AG20443 (cell line): ENCODE results near the gene LENG9.
"Not testable (repeated sequence)": the region's sequence is repeated elsewhere in the genome, so short reads cannot be mapped to it uniquely, and the experiment has no call there.

Experiments
- DNase-seq: peaks from one replicate; pipeline ENCODE4 v3.0.0; 2012; ENCODE audit warnings: low spot score, mixed read lengths

Gene LENG9

DNA sequence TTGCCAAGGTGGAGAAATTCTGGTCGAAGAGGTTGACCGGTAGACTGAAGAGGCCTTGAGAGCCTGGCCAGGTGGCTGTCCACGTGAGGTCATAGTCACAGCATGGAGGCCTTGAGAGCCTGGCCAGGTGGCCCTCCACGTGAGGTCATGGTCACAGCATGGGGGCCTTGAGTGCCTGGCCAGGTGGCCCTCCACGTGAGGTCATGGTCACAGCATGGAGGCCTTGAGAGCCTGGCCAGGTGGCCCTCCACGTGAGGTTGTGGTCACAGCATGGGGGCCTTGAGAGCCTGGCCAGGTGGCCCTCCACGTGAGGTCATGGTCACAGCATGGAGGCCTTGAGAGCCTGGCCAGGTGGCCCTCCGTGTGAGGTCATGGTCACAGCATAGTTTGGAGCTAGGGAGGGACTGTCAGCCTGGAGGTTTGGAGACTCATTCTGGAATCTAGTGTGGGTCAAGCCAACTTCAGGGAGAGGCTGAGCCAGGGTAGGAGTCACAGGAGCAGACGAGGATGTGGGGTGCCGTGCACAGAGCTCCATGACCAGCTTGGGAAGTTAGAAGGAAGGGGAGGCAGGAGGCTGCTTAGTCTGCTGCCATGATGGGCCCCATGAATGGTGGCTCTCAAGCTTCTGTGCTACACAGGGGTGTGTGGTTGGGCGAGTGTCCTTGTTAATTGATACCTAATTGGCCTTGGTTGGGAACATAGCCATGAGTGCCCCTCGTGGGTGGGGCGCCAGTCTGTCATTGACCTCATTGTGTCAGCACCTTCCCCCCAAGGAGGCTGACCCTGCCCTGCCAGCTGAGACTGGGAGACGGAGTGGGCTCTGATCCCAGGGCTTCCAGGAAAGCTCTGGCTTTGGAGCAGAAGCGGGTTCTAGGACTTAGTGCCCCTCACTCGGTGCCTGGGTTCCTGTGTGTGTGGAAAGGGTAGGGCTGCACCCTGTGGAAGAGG is 4.0 kb downstream of the LENG9 start:
- DNase-seq: no peak

DNA sequence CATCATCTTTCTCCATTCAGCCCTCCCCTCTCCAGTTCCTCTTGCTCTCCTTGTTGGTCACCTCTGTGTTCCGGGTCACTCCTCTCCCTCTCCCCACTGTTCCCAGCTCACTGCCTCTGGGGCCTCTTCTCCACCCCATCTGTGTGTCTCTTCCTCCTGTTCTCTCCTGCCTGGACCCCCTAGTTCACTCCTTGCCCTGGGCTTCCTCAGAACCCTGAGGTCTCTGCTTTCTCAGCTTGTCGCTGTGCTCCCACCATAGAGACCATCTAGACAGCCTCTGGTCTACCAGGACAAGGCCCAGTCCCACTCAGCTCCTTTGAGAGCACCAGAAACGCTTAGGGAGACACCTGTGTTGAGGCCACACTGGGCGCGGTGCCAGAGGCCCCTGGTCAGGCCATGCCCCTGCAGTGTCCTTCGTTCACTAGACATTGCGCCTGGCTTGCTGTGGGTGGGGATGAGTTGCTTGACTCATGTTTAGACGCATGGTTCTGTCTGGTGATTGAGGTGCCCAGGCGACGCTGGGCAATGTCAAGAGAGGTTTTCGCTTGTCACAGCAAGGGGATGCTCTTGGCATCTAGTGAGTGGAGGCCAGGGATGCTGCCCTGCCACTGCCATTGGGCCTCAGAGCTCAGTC is 4.8 kb downstream of the LENG9 start:
- DNase-seq: no peak

- DNase-seq: no peak
Measured at GRCh38 chr19:54457773-54458647, 5.6 kb downstream of the LENG9 start.

- DNase-seq: no peak
Measured at GRCh38 chr19:54456423-54457373, 6.9 kb downstream of the LENG9 start.

- DNase-seq: no peak
Measured at GRCh38 chr19:54455786-54456422, 7.7 kb downstream of the LENG9 start.

DNA sequence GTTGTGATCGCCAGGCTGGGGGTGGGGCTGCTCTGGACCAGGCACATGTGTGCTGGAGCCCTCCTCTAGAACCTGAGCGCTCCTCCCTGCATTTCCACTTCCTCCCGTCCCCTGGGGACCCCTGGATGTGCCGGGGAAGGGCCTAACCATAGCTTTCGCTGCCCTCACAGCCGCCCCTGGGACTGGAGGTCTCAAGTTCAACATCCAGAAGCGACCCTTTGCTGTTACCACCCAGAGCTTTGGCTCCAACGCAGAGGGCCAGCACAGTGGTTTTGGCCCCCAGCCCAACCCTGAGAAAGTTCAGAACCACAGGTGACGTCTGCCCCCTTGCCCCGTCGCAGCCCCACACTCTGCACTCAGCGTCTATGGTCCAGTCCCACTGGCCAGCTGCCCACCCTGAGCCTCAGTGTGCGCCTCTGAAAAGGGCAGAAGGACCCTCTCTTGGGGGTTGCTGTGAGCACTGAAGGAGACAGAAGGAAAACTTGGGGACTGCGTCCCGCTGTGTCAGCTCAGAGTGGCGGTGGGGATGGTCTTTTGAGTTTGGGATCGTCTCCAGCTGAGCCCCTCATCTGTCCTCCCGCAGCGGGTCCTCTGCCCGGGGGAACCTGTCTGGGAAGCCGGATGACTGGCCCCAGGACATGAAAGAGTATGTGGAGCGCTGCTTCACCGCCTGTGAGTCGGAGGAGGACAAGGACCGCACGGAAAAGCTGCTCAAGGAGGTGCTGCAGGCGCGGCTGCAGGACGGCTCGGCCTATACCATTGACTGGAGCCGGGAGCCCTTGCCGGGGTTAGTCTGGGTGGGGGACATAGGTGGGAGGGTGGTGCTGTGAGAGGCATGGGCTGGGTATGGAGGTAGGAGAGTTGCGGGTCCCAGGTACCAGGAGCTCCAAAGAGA is 8.6 kb downstream of the LENG9 start:
- no peak for DNase-seq

DNA sequence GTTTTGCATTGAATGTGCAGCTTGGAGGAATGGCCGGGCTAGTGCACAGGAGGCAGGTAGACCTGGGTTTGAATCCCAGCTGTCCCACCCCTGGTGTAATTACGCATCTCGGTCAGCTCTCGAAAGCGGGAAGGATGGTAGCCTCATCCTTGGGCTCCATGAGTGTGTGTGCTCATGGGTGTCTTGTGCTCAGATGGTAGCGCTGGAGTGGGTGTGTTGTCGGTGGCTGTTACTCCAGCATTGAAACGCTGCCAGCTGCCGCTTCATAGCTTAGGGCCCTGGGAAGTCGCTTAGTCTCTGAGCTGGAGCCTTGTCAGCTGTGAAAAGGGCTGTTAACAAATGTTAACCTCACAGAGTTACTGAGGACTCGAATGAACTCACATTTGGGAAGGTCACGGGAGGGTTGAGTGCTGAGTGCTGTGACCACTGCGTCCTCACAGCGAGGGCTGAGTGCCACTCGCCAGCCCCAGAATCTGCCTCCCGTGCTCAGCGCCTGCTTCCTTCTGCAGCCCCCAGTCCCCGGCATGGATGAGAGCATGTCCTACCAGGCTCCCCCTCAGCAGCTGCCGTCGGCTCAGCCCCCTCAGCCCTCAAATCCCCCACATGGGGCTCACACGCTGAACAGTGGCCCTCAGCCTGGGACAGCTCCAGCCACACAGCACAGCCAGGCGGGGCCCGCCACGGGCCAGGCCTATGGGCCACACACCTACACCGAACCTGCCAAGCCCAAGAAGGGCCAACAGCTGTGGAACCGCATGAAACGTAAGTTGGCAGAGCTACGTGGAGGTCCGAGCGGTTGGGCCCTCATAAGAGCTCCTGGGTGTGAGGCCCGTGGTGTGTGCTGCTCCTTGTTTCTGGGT is 9.4 kb downstream of the LENG9 start:
- no peak for DNase-seq

GRCh38 chr19:54452626-54453025 is 11.0 kb downstream of the LENG9 start:
- DNase-seq: no peak

DNA sequence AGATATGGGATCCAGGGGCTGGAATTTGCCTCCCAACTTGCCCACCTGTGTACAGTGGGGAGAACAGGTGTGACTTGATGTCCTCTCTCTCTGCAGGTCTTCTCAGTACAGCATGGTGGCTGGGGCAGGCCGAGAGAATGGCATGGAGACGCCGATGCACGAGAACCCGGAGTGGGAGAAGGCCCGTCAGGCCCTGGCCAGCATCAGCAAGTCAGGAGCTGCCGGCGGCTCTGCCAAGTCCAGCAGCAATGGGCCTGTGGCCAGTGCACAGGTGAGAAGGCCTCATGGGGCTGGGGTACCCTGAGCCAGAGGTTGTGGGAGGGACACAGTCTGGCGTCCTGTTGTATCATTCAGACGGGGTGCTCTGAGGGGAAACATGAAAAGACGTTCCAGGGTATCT is 11.6 kb downstream of the LENG9 start:
- no peak for DNase-seq

DNA sequence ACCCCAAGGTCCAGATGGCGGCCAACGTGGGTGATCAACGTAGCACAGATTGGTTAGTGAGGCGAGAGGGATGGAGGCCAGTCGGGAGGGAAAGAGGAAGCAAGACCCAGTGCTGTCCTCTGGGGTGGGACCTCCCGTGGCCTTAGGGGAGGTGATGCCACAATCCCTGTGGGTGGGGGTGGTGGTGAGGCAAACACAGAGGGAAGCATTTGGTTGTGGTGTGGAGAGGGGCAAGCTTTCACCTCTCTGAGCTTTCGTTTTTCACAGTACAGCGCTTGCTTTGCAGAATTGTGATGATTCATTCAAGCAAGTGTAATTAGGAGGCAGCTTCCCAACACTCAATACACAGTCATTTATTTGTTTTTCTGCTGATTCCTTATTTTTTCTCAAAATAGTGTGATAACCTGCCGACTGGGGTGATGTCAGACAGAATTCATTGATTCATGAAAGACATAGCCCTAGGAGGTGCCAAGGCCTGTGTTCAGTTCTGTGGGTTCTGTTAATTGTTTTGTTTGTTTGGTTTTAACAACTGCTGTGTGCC is 12.2 kb downstream of the LENG9 start:
- DNase-seq: no peak

- no peak for DNase-seq
Measured at GRCh38 chr19:54449701-54450069, 13.9 kb downstream of the LENG9 start.

DNA sequence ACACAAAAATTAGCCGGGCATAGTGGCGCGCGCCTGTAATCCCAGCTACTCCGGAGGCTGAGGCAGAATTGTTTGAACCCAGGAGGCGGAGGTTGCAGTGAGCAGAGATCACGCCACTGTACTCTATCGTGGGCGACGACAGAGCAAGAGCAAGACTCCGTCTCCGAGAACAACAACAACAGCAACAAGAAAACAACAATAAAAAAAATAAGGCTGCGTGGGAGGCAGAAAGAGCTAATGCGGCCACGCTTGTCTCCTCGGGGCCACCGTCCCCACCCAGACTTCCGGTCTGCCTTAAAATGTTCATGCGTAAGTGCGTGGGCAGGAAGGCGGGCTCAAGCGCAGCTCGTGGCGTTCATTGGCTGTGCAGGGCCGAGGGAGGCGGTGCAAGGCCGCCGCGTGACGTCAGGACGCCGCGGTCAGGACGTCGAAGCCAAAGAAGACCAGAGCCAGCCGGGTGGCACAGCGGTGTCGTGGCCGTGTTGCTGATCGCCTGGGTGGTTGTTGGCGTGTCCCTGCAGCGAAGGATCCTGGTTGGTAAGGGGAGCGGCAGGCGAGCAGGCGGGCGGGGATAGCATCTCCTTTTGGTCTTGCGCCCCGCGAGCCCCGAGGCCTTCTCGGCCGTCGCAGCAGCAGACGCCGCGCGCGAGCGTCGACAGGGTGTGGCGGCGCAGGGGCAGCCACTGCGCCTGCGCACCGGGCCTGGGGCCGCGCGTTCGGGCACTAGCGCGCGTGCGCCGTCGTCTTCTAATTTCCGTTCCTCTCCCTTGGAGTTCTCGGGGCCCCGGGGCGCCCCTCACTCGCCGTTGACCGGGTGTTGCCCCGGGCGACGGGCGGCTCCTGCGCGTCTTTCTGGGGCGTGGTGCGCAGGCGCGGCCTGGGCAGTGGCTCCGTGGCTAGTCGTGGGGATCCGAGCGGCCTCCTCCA is 14.5 kb downstream of the LENG9 start, which contains the start of gene LENG8:
TSS of gene LENG8 (plus strand) at position 426 of the 927 bp plus-strand sequence. CDS start 2,146 bp downstream, outside the sequence.
- DNase-seq: peak; percentile 98

DNA sequence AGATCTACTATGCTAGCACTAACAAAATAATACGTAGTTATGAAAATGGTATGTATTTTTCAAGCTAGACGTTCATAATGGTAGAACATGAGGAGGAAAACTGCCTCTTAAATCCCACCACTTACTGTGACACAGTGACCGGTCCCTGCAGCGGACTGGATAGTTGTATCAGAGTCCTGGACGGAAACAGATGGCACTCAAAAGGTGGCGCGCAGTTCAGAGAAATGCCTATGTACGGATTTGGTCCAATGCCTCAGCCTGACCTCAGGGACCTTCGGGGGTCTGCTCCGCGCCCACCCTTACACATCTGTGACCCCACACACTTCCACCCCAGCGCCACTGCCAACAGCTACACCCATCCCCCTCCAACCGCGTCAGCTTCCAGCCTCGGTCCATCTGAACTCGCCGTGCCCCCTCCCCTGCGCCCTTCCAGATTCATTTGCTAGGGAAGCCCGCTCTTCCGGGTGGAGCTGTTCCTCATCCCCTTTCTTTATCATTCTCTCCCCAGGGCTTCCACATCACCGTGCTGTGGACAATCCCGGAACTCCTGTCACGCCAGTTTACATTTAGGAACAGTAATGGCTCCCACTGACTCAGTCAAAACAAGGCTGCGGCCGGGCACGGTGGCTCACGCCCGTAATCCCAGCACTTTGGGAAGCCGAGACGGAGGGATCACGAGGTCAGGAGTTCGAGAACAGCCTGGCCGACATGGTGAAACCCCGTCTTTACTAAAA is 15.4 kb downstream of the LENG9 start:
- DNase-seq: peak; percentile 62

DNA sequence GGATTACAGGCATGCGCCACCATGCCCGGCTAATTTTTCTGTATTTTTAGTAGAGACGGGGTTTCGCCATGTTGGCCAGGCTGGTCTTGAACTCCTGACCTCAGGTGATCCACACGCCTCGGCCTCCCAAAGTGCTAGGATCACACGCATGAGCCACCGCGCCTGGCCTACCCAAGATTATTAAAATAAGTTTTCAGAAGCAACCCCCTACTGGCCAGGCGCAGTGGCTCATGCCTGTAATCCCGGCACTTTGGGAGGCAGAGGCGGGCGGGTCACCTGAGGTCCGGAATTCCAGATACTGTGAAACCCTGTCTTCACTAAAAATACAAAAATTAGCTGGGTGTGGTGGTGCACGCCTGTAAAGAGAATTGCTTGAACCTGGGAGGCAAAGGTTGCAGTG is 17.2 kb downstream of the LENG9 start:
- not testable (repeated sequence) for DNase-seq

- no peak for DNase-seq
Measured at GRCh38 chr19:54444737-54445136, 18.8 kb downstream of the LENG9 start.

DNA sequence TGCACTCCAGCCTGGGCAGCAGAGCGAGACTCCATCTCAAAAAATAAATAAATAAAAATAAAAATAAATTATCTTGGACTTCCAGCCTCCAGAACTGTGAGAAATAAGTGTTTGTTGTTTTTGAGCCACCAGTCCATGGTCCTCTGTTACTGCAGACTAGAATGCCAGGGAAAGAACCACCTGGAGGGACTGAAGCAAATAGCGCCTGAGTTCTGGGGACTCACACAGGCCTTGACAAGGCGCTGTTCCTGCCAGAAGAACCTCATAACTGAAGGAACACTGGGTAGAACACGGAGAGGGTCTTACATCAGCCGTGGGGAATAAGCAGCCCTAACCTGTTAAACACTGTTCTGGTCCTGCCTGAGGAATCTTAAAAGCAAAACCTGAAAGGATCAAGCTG is 22.9 kb downstream of the LENG9 start:
- DNase-seq: no peak
